GM18517 (cell line): Measurements from ENCODE around the gene CMTM1.

Experiments used
- ATAC-seq: cut with Tn5 transposase; IDR thresholded peaks from one replicate; pipeline ENCODE4 v1.9.1; 2021; ENCODE audit warnings: mild to moderate bottlenecking, moderate library complexity; ENCODE audit not compliant: unreplicated experiment

CMTM1 gene

DNA sequence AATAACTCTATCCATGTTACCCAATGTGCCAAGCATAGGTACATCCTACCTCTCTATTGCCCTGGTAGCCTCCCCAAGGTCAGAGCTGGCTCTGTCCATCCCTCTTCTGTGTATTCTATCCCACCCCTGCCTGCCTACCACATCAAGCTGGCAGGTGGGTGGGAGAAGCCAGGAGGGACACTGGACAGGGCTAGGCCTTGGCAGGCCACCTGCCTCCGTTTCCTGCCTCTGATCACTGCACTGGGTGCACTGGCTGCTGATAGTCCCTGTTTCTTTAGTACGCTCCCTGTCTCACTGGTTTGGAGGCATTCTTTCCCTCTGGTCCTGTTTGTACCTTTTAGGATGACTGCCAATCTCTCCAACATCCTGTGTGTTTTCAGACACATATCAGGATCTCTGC is 29.0 kb upstream of the CMTM1 start:
- no peak for ATAC-seq

DNA sequence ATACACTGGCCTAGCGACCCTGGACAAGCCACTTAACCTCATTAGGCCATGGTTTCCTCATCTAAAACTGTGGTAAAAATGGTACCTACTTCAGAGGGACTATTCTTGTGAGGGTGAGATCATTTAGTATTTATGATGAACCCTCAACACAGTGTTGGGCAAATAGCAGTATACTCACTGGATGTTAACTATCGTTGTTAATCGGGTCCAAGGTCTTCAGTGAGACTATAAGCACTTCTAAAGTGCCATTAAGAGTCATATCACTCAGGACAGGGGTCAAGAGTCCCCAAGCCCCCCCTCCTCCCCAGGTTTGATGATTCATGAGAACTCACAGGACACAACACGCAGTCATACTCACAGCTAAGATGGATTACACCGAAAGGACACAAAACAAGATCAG is 27.3 kb upstream of the CMTM1 start:
- no peak for ATAC-seq

DNA sequence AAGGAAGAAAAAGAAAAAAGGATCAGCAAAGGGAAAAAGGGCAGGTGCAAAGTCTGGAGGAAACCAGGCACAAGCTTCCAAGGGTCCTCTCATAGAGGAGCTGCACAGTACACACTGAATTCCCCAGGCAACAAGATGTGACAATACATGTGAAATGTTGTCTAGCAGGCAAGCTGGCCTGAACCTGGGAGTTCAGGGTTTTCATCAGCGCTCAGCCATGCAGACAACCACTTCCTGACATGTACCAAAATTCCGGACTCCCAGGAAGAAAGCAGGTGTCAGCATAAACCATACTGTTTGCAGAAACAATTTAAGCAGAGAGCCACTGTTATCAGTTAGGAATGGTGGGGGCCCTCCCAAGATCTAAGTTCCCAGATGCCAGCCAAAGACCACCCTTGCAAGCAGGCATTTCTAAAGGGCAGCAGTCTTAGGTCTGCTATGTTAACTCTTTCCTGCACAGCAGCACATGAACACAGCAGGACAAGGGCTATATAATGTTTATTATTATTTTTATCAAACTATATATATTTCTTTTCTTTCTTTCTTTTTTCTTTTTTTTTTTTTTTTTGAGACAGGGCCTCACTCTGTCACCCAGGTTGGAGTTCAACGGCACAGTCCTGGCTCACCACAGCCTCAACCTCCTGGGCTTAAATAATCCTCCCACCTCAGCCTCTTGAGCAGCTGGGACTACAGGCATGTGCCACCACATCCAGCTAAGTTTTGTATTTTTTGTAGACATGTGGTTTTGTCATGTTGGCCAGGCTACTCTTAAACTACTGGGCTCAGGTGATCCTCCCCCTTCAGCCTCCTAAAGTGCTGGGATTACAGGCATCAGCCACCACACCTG is 26.4 kb upstream of the CMTM1 start:
- ATAC-seq: no peak

DNA sequence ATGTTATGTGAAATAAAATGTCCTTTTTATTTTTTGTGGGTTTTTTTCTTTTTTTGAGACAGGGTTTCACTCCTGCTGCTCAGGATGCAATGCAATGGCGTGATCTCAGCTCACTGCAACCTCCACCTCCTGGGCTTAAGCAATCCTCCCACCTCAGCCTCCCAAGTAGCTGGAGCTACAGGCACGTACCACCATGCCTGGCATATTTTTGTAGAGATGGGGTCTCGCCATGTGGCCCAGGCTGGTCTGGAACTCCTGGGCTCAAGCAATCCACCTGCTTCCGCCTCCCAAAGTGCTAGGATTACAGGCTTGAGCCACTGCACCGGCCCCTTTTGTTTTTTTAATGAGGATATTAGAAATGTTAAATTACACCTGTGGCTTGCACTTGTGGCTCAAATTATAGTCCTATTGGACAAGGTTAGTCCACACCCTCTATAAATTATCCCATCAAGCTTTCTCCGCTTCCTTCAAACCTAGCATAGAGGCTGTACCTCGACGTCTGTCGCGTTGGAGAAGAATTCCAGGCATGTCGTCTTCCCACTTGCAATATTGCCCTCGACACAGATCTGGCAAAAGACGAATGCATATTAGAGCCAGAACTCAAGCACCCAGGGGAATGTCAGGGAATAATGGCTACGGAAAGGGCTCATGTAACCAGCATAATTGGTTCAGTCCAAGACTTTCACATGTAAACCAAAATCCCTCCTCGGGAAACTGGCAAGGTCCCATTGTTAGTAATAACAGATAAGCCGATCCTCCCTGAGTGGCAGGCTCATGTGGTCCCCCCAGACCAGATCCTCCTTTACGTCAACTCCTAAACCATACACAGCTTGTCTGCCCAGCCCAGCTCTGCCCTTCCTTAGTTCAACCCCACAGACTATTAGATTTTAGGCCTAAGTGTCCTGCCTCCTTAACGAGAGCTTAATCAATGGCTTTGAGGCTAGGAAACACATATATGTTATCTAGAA is 24.6 kb upstream of the CMTM1 start:
- no peak for ATAC-seq

DNA sequence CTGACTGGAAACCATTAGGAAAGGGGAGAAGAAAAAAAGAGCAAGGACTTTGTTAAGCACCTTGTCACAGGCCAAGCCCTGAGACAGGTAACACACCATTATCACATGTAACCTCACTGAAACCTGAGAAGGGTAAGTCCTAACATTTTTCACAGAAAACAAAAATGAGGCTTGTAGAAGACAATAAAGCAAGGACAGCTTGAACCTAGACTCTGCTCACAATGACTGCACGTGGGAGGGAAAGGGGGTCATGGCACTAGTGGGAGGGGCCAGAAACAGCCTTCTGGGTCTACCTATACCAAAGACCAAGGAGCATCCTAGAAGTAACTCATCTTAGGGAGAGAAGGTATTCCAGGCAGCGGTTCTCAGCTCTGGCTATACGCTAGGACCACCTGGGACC is 23.8 kb upstream of the CMTM1 start:
- ATAC-seq: no peak

DNA sequence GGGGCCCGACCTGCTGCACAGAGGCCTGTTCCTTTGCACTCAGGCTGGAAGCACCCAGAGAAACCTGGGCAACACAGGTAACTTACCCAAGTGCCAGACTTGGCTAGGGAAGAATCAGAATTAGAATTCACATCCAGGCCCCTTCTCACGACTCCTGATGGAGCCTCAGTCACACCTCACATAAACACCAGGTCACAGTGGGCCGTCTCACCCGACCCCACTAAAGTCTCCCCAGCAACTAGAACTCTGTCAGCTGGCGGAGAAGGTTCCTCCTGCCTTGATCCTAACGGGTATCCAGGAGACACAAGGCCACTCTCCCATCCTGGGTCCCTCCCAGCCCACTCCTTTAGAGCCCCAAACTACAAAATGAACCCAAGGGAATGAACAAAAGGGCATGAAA is 22.7 kb upstream of the CMTM1 start:
- ATAC-seq: no peak

DNA sequence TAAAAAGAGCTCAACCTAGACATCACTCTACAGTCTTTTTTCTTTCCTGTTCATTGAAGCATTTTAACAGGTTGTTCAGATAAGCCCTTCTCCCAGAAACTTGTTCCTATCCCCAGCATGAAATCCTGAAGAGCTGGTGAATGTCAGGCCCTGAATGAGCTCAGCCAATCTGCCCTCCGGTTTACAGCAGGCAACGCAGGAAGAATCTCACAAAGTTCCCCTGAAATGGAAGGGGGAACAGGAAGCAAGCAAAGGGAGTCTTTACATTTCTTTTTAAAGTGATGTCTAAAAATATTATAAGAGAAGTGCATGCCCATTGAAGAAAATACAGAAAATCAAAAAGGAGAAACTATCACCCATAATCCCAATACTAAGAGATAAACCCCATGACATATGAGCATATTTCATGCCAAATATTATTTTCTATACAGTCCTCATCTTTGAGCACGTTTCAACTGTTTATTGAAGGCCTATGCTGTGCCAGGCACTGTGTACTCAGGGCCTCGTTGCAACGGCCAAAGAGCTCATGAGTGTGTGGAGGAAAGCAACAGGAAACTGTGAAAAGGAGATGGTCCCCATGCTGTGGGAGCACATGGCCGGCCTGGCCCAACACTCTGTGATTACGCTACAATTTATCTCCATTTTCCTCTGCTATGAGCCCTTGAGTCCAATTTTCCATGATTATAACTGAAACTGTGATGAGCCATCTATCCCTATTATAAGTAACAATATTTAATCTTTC is 22.1 kb upstream of the CMTM1 start:
- no peak for ATAC-seq

DNA sequence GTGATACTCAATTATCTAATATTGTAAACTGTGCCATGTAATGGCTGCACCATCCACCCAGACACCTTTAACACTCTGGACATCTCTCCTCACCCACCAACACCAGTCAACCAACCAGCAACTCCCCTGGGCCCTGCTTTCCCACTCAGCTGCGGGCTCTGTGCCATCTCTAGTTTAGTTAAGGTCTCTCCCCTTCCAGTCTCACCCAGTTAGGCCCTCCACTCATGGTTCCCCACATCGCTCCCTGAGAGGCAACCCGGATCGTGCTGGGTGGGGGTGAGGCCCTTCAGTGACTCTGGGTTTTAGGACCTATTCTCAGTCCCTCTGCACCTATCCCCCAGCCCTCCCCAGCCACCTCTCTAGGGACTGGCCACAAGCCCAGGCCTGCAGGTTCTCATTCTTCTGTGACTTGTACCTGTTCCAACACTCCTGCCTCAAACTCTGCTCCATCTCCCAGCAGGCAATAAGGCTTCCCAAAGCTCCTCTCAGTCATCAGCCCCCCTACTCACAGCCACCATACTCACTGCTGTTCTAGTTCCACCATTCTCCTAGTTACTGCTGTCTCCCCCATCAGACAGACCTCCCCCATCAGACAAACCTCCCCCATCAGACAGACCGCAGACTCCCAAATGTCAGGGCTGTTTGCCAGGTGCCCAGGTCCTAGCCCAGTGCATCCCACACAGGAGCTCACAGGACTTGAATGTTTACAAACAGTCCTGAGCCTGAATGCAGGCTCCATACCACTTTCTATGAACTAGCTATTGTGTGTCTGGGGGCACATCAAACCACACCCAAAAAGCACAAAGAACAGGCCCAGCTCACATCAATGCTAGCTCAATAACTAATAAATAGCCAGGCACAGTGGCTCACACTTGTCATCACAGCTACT is 18.9 kb upstream of the CMTM1 start:
- ATAC-seq: no peak

DNA sequence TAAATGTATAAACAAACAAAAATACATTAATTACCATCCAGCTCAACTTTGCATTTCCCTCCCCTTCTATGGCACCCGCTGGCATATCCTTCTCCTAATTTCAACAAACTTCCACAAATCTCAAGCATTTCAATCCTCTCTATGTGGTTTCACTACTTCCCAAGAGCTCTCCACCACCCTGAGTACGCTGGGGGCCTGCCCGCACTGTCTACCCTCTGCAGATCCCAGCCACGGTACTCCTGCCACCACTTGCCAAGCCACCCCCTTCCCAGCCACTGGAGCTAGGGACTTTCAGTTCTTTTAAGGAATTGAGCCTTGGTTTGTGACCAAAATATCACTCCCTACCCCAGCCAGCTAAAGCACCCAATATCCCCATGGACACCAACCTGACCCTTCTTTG is 18.2 kb upstream of the CMTM1 start:
- no peak for ATAC-seq

DNA sequence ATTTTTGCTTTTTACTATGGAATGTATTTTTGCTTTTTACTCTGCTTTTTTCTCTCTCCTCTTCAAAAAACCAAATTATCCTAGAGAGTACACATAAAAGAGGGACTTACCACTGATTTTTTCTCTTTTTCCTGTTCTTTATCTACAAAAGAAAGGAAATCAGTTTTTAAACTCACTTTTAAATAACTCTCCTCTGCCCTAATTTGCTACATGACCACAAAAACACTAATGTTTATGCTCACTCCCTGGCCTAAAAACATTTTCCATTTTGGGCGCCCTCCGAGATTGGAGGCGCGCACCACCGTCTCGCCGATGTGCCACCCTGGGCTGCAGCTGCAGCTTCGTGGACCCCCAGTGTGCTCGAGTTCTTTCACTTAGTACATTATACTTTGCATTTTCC is 17.4 kb upstream of the CMTM1 start:
- no peak for ATAC-seq

DNA sequence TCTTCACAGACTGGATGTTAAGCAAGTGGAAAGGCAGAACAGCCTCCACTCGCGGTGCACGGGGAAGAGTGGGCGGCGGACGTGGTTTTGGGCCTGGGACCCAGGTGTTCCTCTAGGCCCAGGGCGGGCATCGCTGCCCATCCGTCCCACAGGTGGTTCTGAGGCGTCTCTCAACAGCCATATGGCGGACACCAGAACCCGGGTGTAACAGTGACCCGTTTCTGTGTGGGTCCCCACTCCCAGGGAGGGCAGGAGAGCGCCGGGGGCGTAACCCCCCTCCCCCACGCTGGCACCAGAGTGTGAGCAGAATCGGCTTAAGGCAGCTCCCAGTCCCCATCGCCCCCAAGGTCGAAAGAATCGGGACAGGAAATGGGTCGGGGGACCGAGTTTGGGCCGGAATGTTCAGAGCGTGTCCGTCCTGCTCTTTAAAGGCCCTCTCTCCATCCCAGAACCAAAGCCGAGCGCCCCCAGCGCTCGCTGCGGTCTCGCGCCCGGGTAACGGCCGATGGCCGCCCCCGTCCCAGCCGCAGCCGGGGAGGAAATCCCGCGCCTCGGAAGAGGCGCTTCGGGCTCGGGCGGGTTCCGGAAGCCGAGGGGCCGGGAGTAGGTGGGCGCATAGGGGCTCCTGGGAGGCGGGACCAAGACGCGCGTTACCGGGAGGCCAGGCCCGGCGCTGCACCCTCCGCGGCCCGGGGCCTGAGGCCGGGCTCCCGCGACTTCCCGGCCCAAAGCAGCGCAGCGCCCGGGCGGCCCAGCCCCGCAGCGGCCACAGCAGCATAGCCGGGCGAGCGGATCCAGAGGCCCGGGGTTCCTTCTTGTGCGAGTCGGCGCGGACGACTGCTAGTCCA is 16.7 kb upstream of the CMTM1 start, which contains the start of gene TK2:
Gene TK2 (minus strand): TSS at position 839 of the 848 bp plus-strand sequence. CDS start 61 bp downstream, at position 778.
- no peak for ATAC-seq

DNA sequence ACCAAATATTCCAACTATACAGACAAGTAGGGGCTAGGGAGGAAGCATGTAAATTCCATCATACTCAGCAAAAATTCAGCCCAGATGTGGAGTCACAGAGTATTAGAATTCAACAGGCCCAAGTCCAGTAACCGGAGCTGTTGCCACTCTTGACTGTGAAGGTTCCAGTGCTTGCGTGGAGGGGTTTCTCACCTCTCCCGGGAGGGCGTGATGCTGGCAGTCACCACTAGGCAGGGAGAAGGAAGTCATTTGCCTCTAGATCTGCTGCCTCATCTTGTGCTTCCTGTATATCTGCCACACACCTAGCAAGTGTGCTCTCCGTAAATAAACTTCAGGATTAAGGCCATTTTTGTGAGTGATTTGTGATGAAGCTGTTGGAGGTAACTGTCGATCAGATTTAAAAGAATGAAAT is 14.9 kb upstream of the CMTM1 start:
- no peak for ATAC-seq

DNA sequence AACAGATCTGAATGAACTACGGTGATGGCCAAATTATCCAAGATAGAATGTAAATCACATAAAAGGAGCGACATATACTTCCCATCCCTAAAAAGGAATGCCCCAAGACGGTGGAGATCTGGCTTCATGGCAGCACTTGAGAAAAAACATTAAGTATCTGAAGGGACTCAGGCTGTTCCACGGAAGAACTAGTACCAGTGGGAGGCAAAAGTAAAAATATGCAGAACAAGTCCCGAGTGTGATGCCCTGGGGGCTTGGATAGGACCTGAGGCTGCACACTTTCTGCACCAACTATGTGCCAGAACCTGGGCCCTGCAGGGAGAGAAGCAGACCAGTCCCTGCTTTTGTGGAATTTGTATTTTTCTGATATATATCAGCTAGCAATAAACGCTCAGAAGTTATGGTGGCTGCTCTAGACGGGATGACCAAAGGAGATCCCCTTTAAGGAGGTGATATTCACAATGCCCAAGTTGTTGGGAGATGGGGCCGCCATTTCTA is 14.4 kb upstream of the CMTM1 start:
- ATAC-seq: peak; percentile 16

DNA sequence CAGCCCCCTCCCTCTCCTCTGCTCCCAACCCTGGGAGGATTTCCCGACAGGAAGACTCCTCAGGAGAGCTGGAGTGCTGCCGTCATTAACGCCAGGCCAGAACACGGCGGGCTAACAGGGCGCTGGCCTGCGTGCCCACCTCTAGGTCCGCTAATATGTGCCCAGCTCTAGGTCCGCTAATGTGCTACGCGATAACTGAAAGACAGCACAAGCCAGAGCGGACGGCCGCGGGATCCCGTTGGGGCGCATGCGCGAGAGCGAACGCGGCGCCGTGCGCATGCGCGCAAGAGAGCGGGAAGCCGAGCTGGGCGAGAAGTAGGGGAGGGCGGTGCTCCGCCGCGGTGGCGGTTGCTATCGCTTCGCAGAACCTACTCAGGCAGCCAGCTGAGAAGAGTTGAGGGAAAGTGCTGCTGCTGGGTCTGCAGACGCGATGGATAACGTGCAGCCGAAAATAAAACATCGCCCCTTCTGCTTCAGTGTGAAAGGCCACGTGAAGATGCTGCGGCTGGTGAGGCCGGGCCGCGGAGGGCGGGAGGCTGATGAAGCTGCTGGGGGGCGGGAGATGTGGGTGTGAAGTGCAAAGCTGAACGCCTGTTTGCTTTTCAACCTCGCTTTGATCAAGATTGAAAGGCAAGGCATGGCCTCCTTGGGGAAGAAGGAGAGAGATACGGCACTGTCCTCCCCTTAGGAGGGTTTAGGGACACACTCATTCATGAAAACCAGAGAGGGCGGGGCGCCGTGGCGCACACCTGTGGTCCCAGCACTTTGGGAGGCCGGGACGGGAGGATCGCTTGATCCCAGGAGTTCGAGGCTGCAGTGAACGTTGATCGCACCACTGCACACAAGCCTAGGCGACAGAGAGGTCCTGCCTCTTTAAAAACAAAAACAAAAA is 13.7 kb upstream of the CMTM1 start, which contains the start of gene CKLF:
Gene CKLF (plus strand): TSS at position 291 of the 892 bp plus-strand sequence. CDS start 140 bp downstream, at position 431.
- ATAC-seq: peak; percentile 54

DNA sequence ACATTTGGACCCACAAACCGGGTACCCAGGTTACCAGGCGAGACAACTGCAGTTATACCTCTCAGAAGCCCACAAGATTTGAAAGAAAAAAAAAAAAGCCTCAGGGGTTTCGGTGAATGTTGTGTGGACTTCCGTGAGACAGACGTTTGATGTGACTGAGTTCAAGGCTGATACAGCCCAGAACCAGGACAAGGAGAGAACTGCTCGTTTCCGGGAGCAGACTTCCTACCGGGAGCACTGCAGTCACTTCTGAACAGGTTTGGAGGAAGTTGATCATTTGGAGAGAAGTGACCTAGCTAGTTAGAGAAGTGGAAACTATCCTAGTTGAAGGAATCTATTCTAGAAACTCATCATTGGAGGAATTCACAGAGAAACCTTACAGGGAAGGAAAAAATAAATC is 13.0 kb upstream of the CMTM1 start:
- ATAC-seq: no peak

DNA sequence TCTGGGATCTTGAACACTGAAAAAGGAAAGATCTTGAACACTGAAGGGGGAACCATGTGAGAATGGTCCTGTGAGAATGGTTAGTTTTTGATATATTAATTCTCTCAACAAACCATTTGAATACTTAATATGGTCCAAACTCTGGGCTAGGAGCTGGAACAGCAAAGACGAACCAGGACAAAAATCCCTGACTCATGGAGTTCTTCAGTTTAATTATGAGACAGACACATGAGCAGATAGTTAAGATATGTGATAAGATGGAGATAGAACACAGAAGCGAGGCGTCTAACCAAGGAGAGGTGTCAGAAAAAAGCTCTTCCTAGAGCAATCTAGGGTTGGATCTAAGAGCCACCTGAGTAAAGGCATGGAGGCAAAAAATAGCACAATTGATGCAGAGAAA is 12.2 kb upstream of the CMTM1 start:
- ATAC-seq: no peak

DNA sequence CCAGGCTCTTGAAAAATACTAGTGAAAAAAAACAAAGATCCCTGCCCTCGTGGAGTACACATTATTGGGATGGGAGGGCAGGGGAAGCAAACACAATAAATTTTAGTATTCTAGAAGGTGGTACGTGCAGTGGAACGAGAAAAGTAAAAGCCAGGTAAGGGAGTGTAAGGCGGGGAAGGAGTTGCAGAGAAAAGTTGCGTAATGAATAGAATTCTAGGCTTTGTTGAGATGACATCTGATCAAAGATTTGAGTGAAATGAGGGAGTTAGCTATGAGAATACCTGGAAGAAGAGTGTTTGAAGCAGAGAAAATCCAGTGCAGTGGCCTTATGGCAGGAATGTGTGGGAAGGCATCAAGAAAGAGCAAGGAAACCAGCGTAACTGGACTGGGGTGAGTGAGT is 11.7 kb upstream of the CMTM1 start:
- no peak for ATAC-seq

DNA sequence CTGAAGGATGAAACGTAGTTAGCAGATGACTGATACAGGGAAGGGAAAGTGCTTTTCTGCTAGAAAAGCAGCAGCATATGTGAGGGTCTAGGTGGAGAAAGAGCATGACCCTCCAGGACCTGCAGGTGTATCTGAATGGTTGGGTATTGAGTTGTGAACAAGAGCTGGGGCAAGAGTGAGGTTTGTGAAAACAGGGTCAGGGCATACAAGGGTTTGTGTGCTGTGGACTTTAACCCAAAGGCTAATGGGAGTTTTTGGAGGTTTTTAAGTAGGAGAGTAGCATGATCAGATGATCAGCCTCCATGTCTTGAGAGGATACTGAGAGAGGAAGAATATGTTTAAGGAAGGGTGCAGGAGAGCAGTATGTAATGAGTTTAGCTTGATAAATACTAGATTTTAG is 6.1 kb upstream of the CMTM1 start:
- no peak for ATAC-seq
